Hematopoietic multipotent progenitor cell treated with erythropoietin and hydrocortisone succinate and interleukin-3 and kit ligand, for 6 days (in vitro differentiated cells): Measurements from ENCODE around the gene CYP46A1.

Source experiments
- DNase-seq: peaks from one replicate; pipeline ENCODE4 v3.0.0-alpha.2; 2015

CYP46A1 gene

GRCh38 chr14:99763527-99764221 lies 79.6 kb downstream of the CYP46A1 start:
- no peak for DNase-seq

GRCh38 chr14:99764222-99764706 lies 80.2 kb downstream of the CYP46A1 start:
- DNase-seq = no peak

- no peak for DNase-seq
These were observed 84.3 kb downstream of the CYP46A1 start for GRCh38 chr14:99768381-99768780.

- no peak for DNase-seq
These were observed 85.0 kb downstream of the CYP46A1 start for GRCh38 chr14:99769123-99769522.

- no peak for DNase-seq
These were observed 85.7 kb downstream of the CYP46A1 start for GRCh38 chr14:99769799-99770198.

GRCh38 chr14:99772371-99773283 lies 88.5 kb downstream of the CYP46A1 start:
- no peak for DNase-seq

GRCh38 chr14:99773521-99774497 lies 89.7 kb downstream of the CYP46A1 start:
- no peak for DNase-seq

GRCh38 chr14:99774556-99775307 lies 90.6 kb downstream of the CYP46A1 start:
- DNase-seq = peak; percentile 42

GRCh38 chr14:99775351-99775750 lies 91.3 kb downstream of the CYP46A1 start:
- no peak for DNase-seq
